ENCODE results near the gene ADAMTS12. TPM values are rescaled to one million over a fixed set of nuclear protein-coding genes. Genes with fewer than 3 reads are reported as not detected.
A peak's percentile ranks its signal among the peaks of the same experiment; 100 is the strongest.
"Not testable (repeated sequence)": the region's sequence is repeated elsewhere in the genome, so short reads cannot be mapped to it uniquely, and the experiment has no call there.

Gene ADAMTS12
- total RNA-seq, 8 experiments from 2014 or later: 0.80 to 42.7 (median 4.0) TPM

DNA sequence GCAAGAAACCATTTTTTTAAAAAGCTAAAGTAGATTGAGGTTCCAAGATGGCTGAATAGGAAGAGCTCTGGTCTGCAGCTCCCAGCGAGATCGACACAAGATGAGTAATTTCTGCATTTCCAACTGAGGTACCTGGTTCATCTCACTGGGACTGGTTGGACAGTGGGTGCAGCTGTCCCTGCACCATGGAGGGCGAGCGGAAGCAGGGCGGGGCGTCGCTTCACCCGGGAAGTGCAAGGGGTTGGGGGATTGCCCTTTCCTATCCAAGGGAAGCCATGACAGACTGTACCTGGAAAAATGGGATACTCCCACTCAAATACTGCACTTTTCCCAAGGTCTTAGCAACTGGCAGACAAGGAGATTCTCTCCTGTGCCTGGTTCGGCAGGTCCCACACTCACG is 352.0 kb downstream of the ADAMTS12 start:
- H3K27ac ChIP-seq; in situ Hi-C loops (cut with MboI; ENCODE audit: low pct_unique_long_range_greater_than_20kb in 2 of 9, low sequenced_read_pairs in 9 of 9, unreplicated experiment in 9 of 9); H3K4me1 ChIP-seq (replicated peaks in 1 of 2); H3K4me3 ChIP-seq; ATAC-seq (replicated peaks in 6 of 8): not testable (repeated sequence)
- 80 to 100% (median 89%) methylated on average over 1 to 8 of the region's 10 CpGs; no CpG with 5 or more reads in 3 of the 10 experiments for WGBS, 10 experiments

DNA sequence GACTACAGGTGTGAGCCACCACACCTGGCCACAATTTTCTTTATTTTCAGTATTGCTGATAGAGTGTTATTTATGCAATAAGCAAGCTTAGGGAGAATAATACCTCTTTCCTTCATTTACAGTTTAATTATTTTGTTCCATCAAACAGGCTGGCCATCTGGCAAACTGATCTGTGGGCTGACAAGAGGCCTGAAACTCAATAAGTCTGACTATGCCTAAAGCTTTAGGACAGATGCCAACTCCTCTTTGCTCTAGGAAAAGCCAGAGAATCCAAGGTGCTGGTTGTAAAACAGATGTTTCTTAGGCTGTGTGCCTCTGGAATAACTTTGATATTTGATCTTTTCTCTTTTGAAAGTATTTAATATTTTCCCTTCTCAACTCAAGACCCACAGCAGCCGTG is 352.6 kb downstream of the ADAMTS12 start:
- no peak for ATAC-seq (replicated peaks in 6 of 8)
- Histone ChIP-seq H3K4me1 (replicated peaks in 1 of 2) (no peaks in the 10 kb centered on the region), H3K4me3 (no peak overlapping the region), H3K27ac (no peak overlapping the region)
- WGBS, 10 experiments: 0 to 100% (median 86%) methylated on average over 1 of the region's 1 CpG; no CpG with 5 or more reads in 3 of the 10 experiments
- in situ Hi-C loops (cut with MboI; ENCODE audit: low pct_unique_long_range_greater_than_20kb in 2 of 9, low sequenced_read_pairs in 9 of 9, unreplicated experiment in 9 of 9): no loop called here

DNA sequence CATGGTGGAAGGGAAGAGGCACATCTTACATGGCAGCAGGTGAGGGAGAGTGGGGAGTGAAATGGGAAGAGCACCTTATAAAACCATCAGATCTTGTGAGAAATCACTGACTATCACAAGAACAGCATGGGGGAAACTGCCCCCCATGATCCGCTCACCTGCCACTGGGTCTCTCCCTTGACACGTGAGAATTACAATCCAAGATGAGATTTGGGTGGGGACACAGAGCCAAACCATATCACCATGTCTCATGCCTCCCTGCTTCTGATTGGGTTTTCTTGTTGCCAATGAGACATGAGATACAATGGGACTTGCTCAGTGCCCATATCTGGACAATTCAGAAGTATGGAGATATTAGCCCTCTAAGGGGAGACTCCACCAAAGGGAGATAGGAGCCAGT is 353.6 kb downstream of the ADAMTS12 start:
- Histone ChIP-seq H3K4me1 (replicated peaks in 1 of 2) (no peaks in the 10 kb centered on the region), H3K4me3 (no peak overlapping the region), H3K27ac (no peak overlapping the region)
- no peak for ATAC-seq (replicated peaks in 6 of 8)
- in situ Hi-C loops (cut with MboI; ENCODE audit: low pct_unique_long_range_greater_than_20kb in 2 of 9, low sequenced_read_pairs in 9 of 9, unreplicated experiment in 9 of 9): no loop called here
- 80 to 100% (median 100%) methylated on average over 2 of the region's 2 CpGs; no CpG with 5 or more reads in 4 of the 10 experiments for WGBS, 10 experiments

DNA sequence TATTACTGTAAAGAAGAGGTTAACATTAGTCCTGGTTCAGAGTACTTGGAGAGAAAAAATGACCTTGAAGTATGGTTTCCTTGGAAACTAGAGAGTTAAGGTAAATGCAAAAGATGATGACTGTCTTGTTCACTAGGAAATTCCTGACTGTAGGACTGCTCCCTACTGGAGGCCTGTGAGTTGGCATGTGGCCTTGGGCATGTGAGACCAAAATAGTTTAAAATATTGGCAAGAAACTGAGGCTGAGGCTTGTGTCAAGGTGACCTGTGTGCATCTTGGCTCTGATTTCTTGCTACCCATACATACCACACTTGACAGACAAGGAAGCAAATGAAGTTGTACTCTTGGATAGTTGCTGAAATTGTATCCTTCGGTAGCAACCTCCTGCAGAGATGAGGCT is 354.6 kb downstream of the ADAMTS12 start:
- no peak for ATAC-seq (replicated peaks in 6 of 8)
- no peak overlapping the region for H3K4me3 ChIP-seq
- H3K27ac ChIP-seq: no peak overlapping the region
- 83 to 100% (median 83%) methylated on average over 1 of the region's 1 CpG; no CpG with 5 or more reads in 5 of the 10 experiments for WGBS, 10 experiments
- in situ Hi-C loops (cut with MboI; ENCODE audit: low pct_unique_long_range_greater_than_20kb in 2 of 9, low sequenced_read_pairs in 9 of 9, unreplicated experiment in 9 of 9): no loop called here
- H3K4me1 ChIP-seq (replicated peaks in 1 of 2): no peaks in the 10 kb centered on the region

GRCh38 chr5:33536802-33537201 is 355.0 kb downstream of the ADAMTS12 start:
- H3K4me1 ChIP-seq (replicated peaks in 1 of 2): no peaks in the 10 kb centered on the region
- H3K4me3 ChIP-seq: no peak overlapping the region
- in situ Hi-C loops (cut with MboI; ENCODE audit: low pct_unique_long_range_greater_than_20kb in 2 of 9, low sequenced_read_pairs in 9 of 9, unreplicated experiment in 9 of 9): no loop called here
- H3K27ac ChIP-seq: no peak overlapping the region
- no peak for ATAC-seq (replicated peaks in 6 of 8)
- 56 to 100% (median 100%) methylated on average over 1 of the region's 1 CpG; no CpG with 5 or more reads in 5 of the 10 experiments for WGBS, 10 experiments

- H3K4me1 ChIP-seq (replicated peaks in 1 of 2): no peaks in the 10 kb centered on the region
- H3K4me3 ChIP-seq: no peak overlapping the region
- H3K27ac ChIP-seq: no peak overlapping the region
- in situ Hi-C loops (cut with MboI; ENCODE audit: low pct_unique_long_range_greater_than_20kb in 2 of 9, low sequenced_read_pairs in 9 of 9, unreplicated experiment in 9 of 9): no loop called here
- WGBS, 10 experiments: 55 to 100% (median 72%) methylated on average over 2 to 4 of the region's 4 CpGs; no CpG with 5 or more reads in 1 of the 10 experiments
- peak in 1 of 8 experiments; percentile 19 for ATAC-seq (replicated peaks in 6 of 8)
Observed at GRCh38 chr5:33531824-33532223, 360.0 kb downstream of the ADAMTS12 start.

- H3K27ac ChIP-seq: no peak overlapping the region
- H3K4me3 ChIP-seq: no peak overlapping the region
- 90 to 100% (median 100%) methylated on average over 1 to 3 of the region's 3 CpGs; no CpG with 5 or more reads in 5 of the 10 experiments for WGBS, 10 experiments
- ATAC-seq (replicated peaks in 6 of 8): no peak
- no peaks in the 10 kb centered on the region for H3K4me1 ChIP-seq (replicated peaks in 1 of 2)
- in situ Hi-C loops (cut with MboI; ENCODE audit: low pct_unique_long_range_greater_than_20kb in 2 of 9, low sequenced_read_pairs in 9 of 9, unreplicated experiment in 9 of 9): no loop called here
Observed at GRCh38 chr5:33531037-33531298, 360.8 kb downstream of the ADAMTS12 start.

- 60 to 100% (median 79%) methylated on average over 1 to 6 of the region's 10 CpGs; no CpG with 5 or more reads in 2 of the 10 experiments for WGBS, 10 experiments
- in situ Hi-C loops (cut with MboI; ENCODE audit: low pct_unique_long_range_greater_than_20kb in 2 of 9, low sequenced_read_pairs in 9 of 9, unreplicated experiment in 9 of 9): no loop called here
- ATAC-seq (replicated peaks in 6 of 8): peak in 1 of 8 experiments; percentile 54
- Histone ChIP-seq H3K27ac (no peak overlapping the region), H3K4me1 (replicated peaks in 1 of 2) (no peaks in the 10 kb centered on the region), H3K4me3 (no peak overlapping the region)
Observed at GRCh38 chr5:33530183-33531036, 361.4 kb downstream of the ADAMTS12 start.

GRCh38 chr5:33527696-33528095 is 364.1 kb downstream of the ADAMTS12 start:
- Histone ChIP-seq H3K4me1 (replicated peaks in 1 of 2) (no peaks in the 10 kb centered on the region), H3K27ac (no peak overlapping the region), H3K4me3 (no peak overlapping the region)
- ATAC-seq (replicated peaks in 6 of 8): no peak
- in situ Hi-C loops (cut with MboI; ENCODE audit: low pct_unique_long_range_greater_than_20kb in 2 of 9, low sequenced_read_pairs in 9 of 9, unreplicated experiment in 9 of 9): no loop called here
- WGBS, 10 experiments: 80 to 100% (median 100%) methylated on average over 1 of the region's 2 CpGs; no CpG with 5 or more reads in 3 of the 10 experiments

DNA sequence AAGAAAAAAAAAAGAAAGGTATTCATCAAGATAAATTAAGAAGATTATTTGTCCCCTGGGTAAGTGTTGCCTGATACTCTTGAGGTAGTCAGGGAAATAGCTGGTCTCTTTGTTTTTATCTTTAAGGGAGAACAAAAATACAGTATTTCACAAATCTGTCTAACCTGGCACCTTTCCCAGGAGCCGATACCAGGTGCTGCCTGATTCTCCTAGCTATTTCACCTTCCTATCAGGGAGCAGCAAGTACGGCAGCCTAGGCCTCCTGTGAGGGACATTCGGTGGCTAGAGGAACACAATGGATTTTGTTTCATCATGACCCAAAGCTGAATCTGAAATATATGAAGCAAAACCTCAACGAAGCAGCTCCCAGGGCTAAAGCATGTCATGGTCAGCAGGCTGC is 365.0 kb downstream of the ADAMTS12 start:
- H3K27ac ChIP-seq: no peak overlapping the region
- in situ Hi-C loops (cut with MboI; ENCODE audit: low pct_unique_long_range_greater_than_20kb in 2 of 9, low sequenced_read_pairs in 9 of 9, unreplicated experiment in 9 of 9): no loop called here
- ATAC-seq (replicated peaks in 6 of 8): no peak
- H3K4me1 ChIP-seq (replicated peaks in 1 of 2): no peaks in the 10 kb centered on the region
- WGBS, 10 experiments: 40 to 100% (median 88%) methylated on average over 1 to 4 of the region's 4 CpGs; no CpG with 5 or more reads in 4 of the 10 experiments
- no peak overlapping the region for H3K4me3 ChIP-seq

DNA sequence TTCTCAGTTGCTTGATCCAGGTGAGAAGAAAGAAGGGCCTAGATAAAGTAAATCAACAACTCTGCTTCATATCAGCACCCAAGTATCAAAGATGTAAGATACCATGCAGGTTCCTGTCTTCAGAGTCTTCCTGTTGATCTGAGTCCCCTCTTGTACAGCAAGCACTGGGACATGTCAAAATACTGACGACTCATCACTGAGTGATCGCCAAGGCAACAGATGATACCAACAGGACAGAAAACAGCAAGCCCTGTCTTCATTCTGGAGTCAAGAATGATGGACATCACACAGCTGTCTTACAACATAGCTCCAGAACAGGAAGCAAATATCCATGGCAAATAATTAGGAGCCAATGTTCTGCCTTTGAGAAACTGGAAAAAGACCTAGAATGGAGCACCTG is 367.3 kb downstream of the ADAMTS12 start:
- in situ Hi-C loops (cut with MboI; ENCODE audit: low pct_unique_long_range_greater_than_20kb in 2 of 9, low sequenced_read_pairs in 9 of 9, unreplicated experiment in 9 of 9): no loop called here
- ATAC-seq (replicated peaks in 6 of 8): no peak
- Histone ChIP-seq H3K27ac (no peak overlapping the region), H3K4me1 (replicated peaks in 1 of 2) (no peaks in the 10 kb centered on the region), H3K4me3 (no peak overlapping the region)
- WGBS, 10 experiments: 90 to 100% (median 96%) methylated on average over 1 to 2 of the region's 2 CpGs; no CpG with 5 or more reads in 6 of the 10 experiments

DNA sequence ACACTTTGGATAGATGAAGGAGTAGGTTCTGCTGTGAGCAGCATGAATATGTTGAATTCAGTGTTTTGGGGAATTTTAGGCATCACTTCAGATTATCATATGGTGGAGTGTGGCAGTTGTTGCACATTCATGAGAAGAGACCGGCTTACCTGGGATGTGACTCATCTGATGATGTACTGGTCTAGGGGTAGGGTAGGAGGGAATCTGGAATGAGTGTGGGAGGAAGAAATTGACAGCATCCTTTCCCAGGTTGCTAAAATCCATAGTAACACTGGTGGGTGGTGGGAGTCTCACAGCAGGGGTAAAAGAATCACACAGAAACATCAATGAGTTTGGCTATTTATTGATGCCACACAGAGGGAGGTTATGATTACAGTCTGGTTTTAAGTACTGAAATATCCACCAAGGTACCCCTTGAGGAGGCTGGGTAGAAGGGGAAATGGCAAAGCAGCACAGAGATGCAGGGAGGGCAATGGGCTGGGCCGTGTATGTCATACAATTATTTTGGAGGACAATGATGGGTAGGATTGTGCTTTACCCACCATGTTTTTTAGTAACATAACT is 368.5 kb downstream of the ADAMTS12 start:
- no peak for ATAC-seq (replicated peaks in 6 of 8)
- in situ Hi-C loops (cut with MboI; ENCODE audit: low pct_unique_long_range_greater_than_20kb in 2 of 9, low sequenced_read_pairs in 9 of 9, unreplicated experiment in 9 of 9): no loop called here
- whole genome bisulfite sequencing, 10 experiments: 0 to 100% (median 95%) methylated on average over 1 to 2 of the region's 2 CpGs; no CpG with 5 or more reads in 6 of the 10 experiments
- Histone ChIP-seq H3K4me1 (replicated peaks in 1 of 2) (no peaks in the 10 kb centered on the region), H3K4me3 (no peak overlapping the region), H3K27ac (no peak overlapping the region)

GRCh38 chr5:33516421-33516820 is 375.4 kb downstream of the ADAMTS12 start:
- peaks cover 0 to 2% of the 10 kb centered on the region in 2 donors for H3K4me1 ChIP-seq (replicated peaks in 1 of 2)
- in situ Hi-C loops (cut with MboI; ENCODE audit: low pct_unique_long_range_greater_than_20kb in 2 of 9, low sequenced_read_pairs in 9 of 9, unreplicated experiment in 9 of 9): no loop called here
- H3K4me3 ChIP-seq: no peak overlapping the region
- no peak for ATAC-seq (replicated peaks in 6 of 8)
- H3K27ac ChIP-seq: no peak overlapping the region
- WGBS, 10 experiments: 53 to 100% (median 93%) methylated on average over 1 to 2 of the region's 2 CpGs; no CpG with 5 or more reads in 3 of the 10 experiments

Measured in motor neuron (in vitro differentiated cells).